Activated CD4-positive, alpha-beta T cell treated with anti-CD3 and anti-CD28 coated beads, Interleukin-2, amount 50 U/mL, for 24 hours (primary cell): ENCODE results near the gene PEX7.
"Not testable (repeated sequence)": the region's sequence is repeated elsewhere in the genome, so short reads cannot be mapped to it uniquely, and the experiment has no call there.

Experiments
- DNase-seq, 2 donors: peaks; one replicate each; pipeline ENCODE4 v3.0.0-alpha.2; 2020; ENCODE audit warnings: low read depth in 1 of 2, low spot score in 1 of 2

The PEX7 gene

DNA sequence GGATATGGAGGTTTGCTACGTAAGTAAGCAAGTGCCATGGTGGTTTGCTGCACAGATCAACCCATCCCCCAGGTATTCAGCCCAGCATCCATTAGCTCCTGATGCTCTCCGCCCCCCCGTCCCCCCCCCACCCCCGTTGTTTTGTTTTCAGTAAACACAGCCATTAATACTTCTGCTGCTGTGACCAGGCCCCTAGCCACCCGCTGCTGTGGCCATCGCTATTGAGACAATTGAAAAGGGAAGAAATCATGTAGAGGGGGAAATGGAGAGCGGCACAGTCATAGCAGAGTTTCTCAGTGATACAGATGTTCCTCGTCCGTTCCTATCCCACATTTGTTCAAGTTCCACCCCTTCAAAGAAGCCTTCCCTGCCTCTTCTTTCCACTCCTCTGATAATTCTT is 124.6 kb downstream of the PEX7 start:
- no peak for DNase-seq

GRCh38 chr6:136949957-136950356 is 127.6 kb downstream of the PEX7 start:
- not testable (repeated sequence) for DNase-seq

- no peak for DNase-seq
Observed at GRCh38 chr6:136950436-136951126, 128.2 kb downstream of the PEX7 start.

- no peak for DNase-seq
Observed at GRCh38 chr6:136952714-136953260, 130.4 kb downstream of the PEX7 start.

DNA sequence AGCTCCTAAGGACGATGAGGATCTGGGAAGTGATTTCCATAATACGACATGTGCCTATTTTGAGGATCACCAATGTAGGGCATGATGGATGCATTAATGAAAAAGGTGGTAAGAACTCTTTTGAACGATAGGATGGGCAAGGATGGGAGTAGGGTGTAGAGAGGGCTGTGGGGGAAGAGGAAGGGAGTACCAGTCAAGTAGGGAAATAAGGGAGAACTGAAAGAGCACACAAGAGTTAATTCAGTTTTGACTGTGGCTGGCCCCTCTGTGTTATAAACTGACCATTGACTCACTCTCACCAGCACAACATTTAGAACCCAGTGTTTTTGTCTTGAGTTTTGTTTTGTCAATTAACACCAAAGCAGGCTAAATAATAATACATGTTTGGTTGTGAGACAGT is 132.7 kb downstream of the PEX7 start:
- DNase-seq: no peak

- DNase-seq: no peak
Observed at GRCh38 chr6:136956590-136957544, 134.5 kb downstream of the PEX7 start.

DNA sequence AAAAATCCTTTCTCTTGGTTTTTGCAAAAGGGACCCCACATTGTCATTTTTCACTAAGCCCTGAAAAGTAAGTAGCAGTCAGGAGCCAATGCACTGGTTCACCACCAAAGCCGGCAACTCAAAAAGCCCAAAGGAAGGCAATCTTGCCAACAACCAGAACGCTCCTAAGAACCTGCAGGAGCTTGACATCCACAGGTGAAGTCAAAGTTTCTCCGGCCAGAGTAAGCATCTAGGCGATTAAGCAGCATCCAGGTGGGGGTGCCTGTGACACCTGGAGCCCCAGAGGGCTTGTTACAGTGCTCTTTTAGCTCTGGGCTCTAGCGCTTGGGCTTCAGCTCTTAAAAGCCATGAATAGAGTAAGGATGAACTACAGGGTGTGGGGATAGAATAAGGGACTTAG is 135.8 kb downstream of the PEX7 start:
- no peak for DNase-seq

DNA sequence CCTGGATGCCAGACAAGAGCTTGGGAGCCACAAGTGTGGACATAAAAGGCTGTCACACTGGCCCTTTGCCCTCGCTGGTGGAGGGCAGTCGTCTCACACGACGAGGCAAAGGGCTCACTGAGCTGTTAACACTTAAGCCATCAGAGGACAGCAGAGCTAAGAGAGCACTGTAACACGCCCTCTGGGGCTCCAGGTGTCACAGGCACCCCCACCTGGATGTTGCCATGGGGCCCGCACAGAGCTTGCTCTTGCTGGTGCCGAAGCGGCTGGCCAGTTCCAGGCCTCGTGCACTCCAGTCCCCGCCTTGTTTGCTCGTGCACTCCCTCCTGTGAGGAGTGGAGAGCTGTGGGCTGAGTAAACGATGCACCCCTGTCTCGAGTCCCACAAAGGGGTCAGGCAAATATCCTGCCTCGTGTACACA is 137.1 kb downstream of the PEX7 start:
- DNase-seq: no peak

- DNase-seq: not testable (repeated sequence)
Observed at GRCh38 chr6:136959935-136960334, 137.5 kb downstream of the PEX7 start.

GRCh38 chr6:136960781-136961180 is 138.4 kb downstream of the PEX7 start:
- no peak for DNase-seq

GRCh38 chr6:136961848-136962247 is 139.5 kb downstream of the PEX7 start:
- no peak for DNase-seq

DNA sequence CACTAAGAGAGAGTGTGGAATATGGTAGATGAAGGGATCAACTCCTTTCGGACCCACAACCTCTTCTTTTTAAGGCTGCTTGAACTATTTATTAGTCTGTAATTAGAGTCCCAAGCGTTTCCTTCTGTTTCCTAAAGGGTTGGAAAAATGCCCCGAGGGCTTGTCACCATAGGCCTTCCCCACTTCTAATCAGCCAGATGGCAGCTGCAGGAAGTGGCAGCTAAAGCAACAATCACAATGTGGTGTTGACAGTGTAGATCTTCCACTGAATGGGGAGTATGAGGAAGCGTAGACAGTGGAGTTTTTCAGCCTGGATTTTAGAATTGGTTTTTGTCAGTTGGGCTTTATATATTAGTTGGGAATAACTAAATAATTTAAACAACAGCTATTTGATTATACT is 140.3 kb downstream of the PEX7 start:
- no peak for DNase-seq

DNA sequence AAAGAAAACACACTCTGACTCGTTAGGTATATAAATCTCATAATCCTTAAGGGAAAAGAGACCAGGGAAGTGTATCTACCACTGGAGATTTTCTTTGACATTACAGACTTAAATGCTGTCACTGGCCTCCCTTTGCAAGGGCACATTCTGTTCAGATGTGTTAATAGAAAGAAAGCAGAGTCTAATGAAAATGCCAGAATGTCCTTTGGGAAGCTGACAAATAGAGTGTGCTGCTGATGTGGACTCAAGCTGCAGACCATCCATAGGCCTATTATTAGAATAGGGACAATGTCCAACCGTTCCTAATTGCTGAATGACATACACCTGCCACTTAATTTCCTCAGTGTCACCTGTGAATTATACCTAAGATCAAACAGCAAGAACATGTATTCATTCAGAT is 140.9 kb downstream of the PEX7 start:
- no peak for DNase-seq
